Skin epidermis (tissue), 12 donors: Measurements from ENCODE around the gene OBP2A.
"Not testable (repeated sequence)": the region's sequence is repeated elsewhere in the genome, so short reads cannot be mapped to it uniquely, and the experiment has no call there.

ENCODE experiments used
- H3K27ac ChIP-seq, 21 experiments: fragments of 200-600 bp; sonication (generic) in 11 of 21; one replicate each; pipeline ENCODE4 v1.5.0; 2020; ENCODE audit warnings: mild to moderate bottlenecking in 3 of 21, inconsistent platforms in 2 of 21, moderate library complexity in 2 of 21
- H3K4me3 ChIP-seq, 7 experiments: fragments of 200-600 bp; sonication (generic) in 2 of 7; one replicate each; pipeline ENCODE4 v1.5.0; 2020; ENCODE audit warnings: inconsistent platforms in 2 of 7, mild to moderate bottlenecking in 2 of 7, moderate library complexity in 1 of 7

Gene OBP2A

GRCh38 chr9:135508211-135508820 lies 37.6 kb upstream of the OBP2A start:
- H3K27ac ChIP-seq: no peak overlapping the region
- no peak overlapping the region for H3K4me3 ChIP-seq

DNA sequence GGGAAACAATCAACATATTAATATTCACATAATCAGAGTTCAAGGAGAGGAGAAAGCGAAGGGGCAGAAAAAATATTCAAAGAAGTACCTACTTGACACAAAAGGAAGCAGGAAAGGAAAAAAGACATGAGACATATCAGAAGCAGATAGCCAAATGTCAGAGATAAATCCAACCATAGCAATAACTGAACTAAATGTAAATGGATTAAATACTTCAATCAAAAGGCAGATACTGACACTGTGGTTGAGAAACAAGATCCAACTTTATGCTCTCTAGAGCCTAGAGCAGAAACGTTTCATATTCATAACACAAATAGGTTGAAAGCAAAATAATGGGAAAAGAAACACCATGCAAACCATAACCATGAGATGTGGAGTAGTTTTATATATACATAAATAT lies 36.5 kb upstream of the OBP2A start:
- Histone ChIP-seq H3K4me3 (no peak overlapping the region), H3K27ac (no peak overlapping the region)

DNA sequence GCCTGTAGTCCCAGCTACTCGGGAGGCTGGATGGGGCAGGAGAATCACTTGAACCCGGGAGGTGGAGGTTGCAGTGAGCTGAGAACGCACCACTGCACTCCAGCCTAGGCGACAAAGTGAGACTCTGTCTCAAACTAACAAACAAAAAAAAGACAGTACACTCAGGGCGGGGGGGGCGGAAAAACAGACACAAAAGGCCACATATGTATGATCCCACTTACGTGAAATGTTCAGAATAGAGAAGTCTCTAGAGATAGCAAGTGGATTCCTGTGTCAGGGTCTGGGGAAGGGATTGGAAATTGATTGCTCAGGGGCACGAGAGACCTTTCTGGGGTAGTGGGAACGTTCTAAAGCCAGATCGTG lies 33.7 kb upstream of the OBP2A start:
- no peak overlapping the region for H3K27ac ChIP-seq
- no peak overlapping the region for H3K4me3 ChIP-seq

- H3K27ac ChIP-seq: no peak overlapping the region
These were observed 33.0 kb upstream of the OBP2A start for GRCh38 chr9:135512904-135513303.

DNA sequence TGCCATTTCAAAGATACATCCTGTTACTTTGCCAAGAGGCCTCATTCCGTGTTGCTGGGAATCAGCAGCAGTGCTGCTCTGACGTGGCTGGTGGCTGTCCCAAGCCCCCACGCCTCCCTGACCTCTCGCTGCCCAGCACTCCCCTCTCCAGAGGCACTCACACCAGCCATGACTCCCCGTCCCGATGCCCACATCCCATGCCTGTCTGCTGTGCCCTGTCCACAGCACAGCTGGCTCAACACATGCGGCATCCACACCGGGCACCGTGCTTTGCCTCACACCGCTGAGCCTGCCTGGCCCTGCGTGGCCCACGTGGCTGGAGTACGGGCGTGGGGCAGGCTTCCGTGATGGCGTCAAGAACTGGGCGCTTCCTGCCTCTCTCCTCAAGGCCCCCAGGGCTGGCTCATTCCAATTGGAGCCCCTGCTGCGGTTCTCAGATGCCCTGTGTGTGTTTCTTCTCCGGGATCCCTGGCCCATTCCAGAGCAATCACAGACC lies 32.5 kb upstream of the OBP2A start:
- H3K4me3 ChIP-seq: no peak overlapping the region

More at GRCh38 chr9:135512904-135513303, 33.0 kb upstream of the OBP2A start:
- H3K4me3 ChIP-seq: no peak overlapping the region

DNA sequence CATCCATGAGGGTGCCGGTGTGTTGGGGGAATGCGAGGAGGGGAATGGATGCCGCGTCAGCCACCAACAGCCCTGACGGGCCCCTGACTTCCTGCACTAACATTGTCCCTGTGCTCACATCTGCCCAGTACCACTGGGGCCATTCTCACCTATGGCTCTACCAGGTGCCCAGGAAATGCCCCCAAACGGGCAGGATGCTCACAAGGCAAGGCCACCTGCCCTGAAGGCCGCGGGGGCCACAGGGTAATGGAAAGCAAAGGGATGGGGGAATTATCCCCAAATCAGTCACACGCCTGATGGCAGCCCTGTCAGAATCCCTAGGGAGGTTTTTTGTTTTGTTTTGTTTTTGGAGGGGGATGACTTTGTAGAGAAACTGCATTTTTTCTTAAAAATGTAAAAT lies 32.0 kb upstream of the OBP2A start:
- not testable (repeated sequence) for H3K27ac ChIP-seq, H3K4me3 ChIP-seq

More for the DNA sequence above, 32.5 kb upstream of the OBP2A start:
- H3K27ac ChIP-seq: no peak overlapping the region

- Histone ChIP-seq H3K4me3 (no peak overlapping the region), H3K27ac (no peak overlapping the region)
These were observed 31.4 kb upstream of the OBP2A start for GRCh38 chr9:135514342-135515082.

- Histone ChIP-seq H3K4me3 (no peak overlapping the region), H3K27ac (no peak overlapping the region)
These were observed 30.6 kb upstream of the OBP2A start for GRCh38 chr9:135515083-135515951.

- no peak overlapping the region for H3K27ac ChIP-seq
- no peak overlapping the region for H3K4me3 ChIP-seq
These were observed 29.6 kb upstream of the OBP2A start for GRCh38 chr9:135516132-135516860.

DNA sequence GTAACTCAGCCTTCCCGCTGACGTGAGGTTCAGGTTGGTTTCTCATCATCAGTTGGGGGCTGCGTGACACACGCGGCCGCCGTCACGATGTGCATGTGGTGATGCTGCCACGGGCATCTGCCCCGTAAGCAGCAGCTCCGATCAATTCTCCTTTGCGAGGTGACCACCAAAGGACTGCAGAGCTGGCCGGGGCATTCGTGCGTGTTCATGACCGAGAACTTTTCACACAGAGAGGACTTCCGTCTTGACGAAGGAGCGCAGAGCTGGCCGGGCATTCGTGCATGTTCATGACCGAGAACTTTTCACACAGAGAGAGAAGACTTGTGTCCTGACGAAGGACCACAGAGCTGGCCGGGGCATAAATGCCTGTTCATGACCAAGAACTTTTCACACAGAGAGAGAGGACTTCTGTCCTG lies 28.5 kb upstream of the OBP2A start:
- Histone ChIP-seq H3K27ac (no peak overlapping the region), H3K4me3 (no peak overlapping the region)

DNA sequence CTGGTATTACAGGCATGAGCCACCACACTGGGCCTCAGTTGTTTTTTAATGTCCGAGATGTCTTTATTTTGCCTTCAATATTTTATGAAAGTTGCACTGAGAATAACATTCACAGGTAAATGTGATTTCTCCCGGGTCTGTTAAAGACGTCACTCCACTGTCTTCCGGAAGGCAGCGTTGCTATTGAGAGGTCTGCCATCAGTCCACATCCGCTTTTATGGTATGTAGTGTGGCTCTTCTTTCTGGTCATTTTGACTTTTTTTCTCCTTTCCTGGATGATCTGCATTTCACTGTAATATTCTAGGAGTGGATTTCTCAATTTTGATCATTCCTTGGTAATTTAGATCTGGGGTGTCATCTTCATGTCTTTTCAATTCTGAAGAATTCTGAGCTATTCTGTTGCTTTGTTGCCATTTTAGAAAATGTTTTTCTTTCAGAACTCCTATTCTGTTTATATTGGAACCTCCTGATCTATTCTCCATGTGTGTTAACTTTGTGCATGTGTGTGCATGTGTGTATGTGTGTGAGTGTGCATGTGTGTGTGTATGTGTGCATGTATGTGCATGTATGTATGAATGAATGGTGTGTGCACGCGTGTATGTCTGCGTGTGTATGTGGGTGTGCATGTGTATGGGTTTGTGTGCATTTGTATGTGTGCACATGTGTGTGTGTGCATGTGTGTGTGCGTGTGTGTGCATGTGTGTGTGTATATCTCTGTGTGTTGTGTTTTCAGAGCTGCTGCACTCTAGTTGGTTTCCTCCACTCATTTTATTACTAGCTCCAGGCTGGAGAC lies 26.6 kb upstream of the OBP2A start:
- H3K4me3 ChIP-seq: no peak overlapping the region

DNA sequence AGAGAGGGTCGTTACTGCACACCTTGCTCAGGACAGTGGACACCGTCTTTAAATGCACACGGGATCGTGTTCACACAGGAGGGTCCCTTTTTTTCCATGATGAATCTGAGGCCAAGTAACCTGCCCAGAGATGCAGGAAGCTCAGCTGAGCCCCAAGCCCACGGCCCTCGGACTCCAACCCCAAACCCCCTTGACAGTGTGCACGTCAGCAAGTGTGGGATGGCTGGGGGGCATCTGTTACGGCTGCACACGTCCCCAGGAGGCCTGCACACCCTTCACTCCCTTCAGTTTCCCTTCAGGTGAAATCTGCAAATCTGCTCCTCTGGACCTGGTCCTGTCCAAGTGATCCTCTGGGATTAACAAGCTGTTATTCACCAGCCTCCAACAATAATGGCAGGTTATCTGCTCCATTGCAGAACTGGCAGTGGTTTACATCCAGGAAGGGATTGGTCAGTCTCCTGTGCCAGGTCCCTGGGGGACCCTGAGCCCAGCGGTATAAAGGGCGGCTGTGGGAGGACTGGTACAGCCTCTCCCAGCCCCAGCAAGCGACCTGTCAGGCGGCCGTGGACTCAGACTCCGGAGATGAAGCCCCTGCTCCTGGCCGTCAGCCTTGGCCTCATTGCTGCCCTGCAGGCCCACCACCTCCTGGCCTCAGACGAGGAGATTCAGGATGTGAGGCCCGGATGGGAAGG lies 24.9 kb upstream of the OBP2A start, which contains the start of gene LCN1:
LCN1 (plus strand) TSS at position 525 of the 692 bp plus-strand sequence; CDS start at position 583, 58 bp downstream.
- H3K4me3 ChIP-seq: no peak within 1 kb of the TSS
- H3K27ac ChIP-seq: no peak within 1 kb of the TSS

More for the DNA sequence above, 26.6 kb upstream of the OBP2A start:
- no peak overlapping the region for H3K27ac ChIP-seq

DNA sequence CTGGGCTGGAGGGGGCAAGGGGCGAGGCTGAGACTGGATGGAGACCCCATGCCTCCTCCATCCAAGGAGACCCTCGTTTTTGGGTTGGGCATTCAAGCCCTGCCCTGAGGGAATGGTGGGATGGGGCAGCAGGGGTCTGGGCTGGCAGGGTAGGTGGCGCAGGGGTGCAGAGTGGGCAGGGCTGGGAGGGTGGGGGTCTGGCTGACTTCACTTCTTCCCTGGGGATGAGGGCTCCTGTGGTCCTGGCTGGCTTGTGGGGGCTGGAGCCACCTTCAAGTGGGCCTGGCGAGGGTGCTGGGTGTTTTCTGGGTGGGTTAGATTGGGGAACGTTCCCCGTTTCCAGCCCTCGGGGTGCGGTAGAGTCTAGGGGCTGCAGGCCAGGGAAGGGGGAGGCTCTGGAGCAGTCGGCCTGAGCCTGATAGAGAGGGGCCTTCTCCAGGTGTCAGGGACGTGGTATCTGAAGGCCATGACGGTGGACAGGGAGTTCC lies 24.3 kb upstream of the OBP2A start:
- no peak overlapping the region for H3K4me3 ChIP-seq
- no peak overlapping the region for H3K27ac ChIP-seq

DNA sequence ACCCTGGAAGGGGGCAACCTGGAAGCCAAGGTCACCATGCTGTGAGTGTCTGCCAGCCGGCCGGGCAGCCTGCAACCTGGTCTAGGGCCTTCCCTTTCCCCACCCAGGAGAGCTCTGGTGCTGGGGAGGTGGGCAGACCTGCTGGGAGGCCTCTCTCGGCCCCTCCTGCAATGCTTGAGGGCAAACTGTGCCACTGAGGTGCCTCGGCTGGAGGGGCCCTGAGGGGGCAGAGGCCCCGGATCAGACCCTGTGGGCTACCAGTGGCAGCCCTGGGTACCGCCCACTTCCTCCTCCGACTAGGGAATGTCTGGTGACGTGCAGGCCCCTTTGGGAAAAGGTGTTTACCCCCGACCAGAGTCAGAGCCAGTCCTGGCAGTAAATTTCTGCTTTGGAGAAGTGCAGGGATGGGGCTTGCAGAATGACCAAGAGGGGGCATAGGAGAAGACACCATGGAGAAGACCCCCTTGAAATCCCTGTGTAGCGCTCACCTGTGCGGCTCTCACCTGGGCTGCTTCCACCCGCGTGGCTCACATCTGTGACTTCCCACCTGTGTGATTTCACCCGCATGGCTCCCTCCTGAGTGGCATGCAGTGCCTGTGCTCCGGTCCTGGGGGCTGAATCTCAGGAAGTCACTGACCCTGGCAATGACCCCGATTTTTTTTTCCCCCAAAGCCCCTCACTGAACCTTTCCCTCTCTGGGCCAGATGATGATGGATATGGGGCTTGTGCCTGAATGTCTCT lies 23.6 kb upstream of the OBP2A start:
- no peak overlapping the region for H3K4me3 ChIP-seq
- H3K27ac ChIP-seq: no peak overlapping the region

DNA sequence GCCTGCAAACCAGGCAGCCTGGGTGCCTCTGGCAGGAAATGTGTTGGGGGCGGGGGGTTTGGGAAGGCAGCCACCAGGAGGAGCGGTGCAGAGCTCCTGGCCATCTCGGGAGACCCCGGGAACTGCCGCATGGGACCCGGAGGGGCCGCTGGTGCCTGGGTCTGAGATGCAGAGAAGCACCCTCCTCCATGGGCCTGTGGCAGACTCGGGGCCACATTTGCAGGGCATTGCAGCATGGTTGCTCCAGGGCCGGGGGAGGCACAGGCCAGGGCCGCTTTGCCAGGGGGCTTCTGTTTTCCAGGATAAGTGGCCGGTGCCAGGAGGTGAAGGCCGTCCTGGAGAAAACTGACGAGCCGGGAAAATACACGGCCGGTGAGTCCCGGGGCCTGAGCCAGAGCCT lies 23.0 kb upstream of the OBP2A start:
- Histone ChIP-seq H3K27ac (no peak overlapping the region), H3K4me3 (no peak overlapping the region)

- H3K27ac ChIP-seq: no peak overlapping the region
- H3K4me3 ChIP-seq: no peak overlapping the region
These were observed 22.3 kb upstream of the OBP2A start for GRCh38 chr9:135523521-135524129.
